GM19351 (cell line): ENCODE results near the gene ZNF41.
A peak's percentile ranks its signal among the peaks of the same experiment; 100 is the strongest.
"Not testable (repeated sequence)": the region's sequence is repeated elsewhere in the genome, so short reads cannot be mapped to it uniquely, and the experiment has no call there.

Experiments
- ATAC-seq: cut with Tn5 transposase; IDR thresholded peaks from one replicate; pipeline ENCODE4 v1.9.1; 2021; ENCODE audit warnings: mild to moderate bottlenecking, moderate library complexity; ENCODE audit not compliant: unreplicated experiment

ZNF41 gene

GRCh38 chrX:47482512-47483305, at the start of gene ZNF41:
Gene ZNF41 (minus strand): TSS chrX:47483222. CDS start chrX:47467481, 15,741 bp downstream.
- peak; percentile 84 for ATAC-seq

DNA sequence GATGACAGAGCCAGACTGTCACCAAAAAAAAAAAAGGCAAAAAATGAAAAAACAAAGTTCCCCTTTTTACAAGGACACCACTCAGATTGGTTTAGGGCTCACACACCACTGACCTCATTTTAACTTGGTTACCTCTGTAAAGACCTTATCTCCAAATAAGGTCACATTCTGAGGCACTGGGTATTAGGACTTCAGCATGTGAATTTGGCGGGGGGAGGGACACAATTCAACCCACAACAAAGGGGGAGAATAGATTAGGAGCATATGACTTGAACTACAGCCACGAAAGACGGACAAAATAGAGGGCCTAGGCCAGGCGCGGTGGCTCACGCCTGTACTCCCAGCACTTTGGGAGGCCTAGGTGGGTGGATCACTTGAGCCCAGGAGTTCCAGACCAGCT, 47.0 kb upstream of the ZNF41 start:
- no peak for ATAC-seq

DNA sequence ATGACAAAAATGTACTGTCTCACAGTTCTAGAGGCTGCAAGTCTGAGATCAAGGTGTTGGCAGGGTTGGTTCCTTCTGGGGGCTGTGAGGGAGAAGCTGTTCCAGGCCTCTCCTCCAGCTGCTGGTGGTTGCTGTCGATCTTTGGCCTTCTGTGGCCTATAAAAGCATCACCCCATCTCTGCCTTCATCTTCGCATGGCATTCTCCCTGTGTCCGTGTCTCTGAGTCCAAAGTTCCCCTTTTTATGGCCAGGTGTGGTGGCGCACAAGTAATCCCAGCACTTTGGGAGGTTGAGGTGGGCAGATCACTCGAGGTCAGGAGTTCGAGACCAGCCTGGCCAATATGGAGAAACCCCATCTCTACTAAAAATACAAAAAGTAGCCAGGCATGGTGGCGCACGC, 46.5 kb upstream of the ZNF41 start:
- ATAC-seq = no peak

- ATAC-seq = peak; percentile 20
Measured at GRCh38 chrX:47523713-47524166, 40.7 kb upstream of the ZNF41 start.

- peak; percentile 90 for ATAC-seq
Measured at GRCh38 chrX:47523297-47523696, 40.3 kb upstream of the ZNF41 start.

DNA sequence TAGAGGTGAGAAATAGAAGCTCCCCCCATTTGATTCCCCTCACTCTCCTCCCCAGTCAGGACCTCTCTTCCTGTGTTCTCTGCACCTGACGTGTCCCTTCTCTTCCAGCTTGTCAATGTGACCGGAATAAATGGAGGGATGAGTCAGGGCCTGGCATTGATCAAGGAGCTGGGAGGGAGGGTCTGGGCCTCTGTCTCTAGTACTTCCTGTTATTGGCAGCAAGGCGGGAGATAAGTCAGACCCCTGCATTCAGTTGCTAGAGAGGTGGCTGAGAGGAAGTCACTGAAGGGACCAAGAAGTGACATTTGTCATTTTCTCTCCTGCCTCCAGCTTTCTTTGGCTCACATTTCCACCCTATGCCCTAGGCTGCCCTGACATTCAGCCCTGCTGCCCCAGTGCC, 35.1 kb upstream of the ZNF41 start:
- ATAC-seq = no peak

DNA sequence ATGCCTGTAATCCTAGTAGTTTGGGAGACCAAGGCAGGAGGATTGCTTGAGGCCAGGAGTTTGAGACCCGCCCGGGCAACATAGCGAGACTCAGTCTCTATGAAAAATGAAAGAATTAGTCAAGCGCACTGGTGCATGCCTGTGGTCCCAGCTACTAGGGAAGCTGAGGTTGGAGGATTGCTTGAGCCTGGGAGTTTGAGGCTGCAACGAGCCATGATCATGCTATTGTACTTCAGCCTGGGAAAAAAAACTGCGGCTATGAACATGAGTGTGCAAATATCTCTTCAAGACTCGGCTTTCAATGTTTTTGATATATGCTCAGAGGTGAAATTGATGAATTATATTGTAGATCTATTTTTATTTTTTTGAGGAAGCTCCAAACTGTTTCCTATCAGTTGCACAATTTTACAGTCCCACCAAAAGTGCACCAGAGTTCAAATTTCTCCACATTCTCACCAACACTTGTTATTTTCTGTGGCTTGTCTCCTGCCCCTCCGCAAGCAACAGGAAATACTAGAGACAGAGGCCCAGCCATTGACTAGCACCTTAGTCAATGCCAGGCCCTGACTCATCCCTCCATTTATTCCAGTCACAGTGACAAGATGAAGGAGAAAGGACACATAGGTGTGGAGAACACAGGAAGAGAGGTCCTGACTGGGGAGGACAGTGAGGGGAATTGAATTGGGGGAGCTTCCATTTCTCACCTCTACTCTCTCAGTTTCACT, 33.1 kb upstream of the ZNF41 start:
- ATAC-seq = no peak

GRCh38 chrX:47514533-47515235, 31.7 kb upstream of the ZNF41 start:
- ATAC-seq = no peak

GRCh38 chrX:47513034-47513965, 30.3 kb upstream of the ZNF41 start:
- ATAC-seq = peak; percentile 75

DNA sequence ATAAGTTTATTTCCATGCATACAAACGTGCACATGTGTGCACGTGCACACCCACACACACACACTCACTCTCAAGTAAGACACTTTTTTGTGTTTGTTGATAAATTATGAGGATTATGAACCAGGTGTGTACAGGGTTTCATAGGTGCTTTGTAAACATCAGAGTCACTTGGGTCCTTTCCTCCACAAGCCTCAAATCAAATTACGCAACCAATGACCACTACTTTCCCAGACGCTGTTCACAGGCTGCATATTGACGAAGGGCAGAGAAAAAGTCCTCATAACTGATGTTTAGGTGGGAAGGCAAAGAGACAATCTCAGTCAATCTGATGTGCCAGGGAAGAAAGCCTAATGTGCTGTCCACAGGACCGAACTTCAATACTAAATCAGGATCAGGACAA, 29.4 kb upstream of the ZNF41 start:
- not testable (repeated sequence) for ATAC-seq

- no peak for ATAC-seq
Measured at GRCh38 chrX:47507153-47507867, 24.3 kb upstream of the ZNF41 start.

DNA sequence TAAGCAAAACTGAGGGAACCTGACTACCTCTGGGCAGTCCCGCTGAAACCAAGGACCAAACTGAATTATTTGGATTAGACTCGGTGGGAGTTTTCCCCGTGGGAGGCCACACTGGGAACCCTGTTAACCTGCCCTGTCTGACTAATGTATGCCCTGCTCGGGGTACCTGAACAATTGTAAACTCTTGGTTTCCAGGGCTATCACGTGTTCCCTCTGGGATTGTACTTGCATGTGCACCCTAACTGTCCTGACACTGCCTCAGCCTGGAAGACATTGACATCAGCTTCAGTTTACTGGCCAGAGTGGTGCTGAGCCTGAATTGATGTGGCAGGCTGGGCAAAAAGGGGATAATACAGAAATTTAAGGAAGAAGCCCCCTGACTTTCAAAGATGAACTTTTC, 20.1 kb upstream of the ZNF41 start:
- no peak for ATAC-seq

GRCh38 chrX:47502316-47503125, 19.5 kb upstream of the ZNF41 start:
- ATAC-seq = no peak

GRCh38 chrX:47501226-47502074, 18.4 kb upstream of the ZNF41 start:
- ATAC-seq = peak; percentile 50

DNA sequence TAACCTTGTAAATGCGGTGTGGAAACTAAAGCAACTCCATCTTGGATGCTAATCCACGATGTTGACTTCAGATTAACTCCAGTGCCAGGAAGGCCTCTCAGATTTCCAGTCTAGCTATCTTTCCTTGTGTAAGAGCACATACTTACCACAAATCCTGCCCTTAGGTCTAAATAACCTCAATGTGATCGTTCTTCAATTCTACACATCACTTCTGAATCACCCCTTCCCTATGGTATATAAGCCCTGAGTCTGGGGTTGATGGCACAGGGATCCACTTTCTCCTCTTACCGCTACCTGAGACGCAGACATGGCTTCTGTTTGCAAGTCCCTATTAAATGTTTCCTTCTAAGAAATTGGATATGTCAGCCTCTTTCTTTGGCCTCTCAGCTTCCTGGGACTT, 17.5 kb upstream of the ZNF41 start:
- no peak for ATAC-seq

DNA sequence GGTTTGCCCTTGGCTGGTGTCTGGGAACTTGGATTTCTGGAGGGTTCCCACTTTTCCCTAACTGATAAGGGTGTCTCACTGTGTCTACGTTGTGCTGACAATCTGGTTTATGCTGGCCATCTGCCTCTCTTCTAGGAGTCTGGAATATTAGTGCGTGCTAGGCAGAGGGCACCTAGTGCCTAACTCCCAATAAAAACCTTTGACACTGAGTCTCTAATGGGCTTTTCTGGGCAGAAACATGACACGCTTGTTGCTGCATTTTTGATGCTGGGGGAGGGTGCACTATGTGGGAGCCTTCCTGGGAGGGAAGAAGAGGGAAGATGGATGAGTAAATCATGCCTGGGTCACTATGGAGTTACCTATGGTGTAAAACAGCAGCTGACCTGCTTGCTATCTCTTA, 16.3 kb upstream of the ZNF41 start:
- no peak for ATAC-seq

- no peak for ATAC-seq
Measured at GRCh38 chrX:47498411-47498810, 15.4 kb upstream of the ZNF41 start.

DNA sequence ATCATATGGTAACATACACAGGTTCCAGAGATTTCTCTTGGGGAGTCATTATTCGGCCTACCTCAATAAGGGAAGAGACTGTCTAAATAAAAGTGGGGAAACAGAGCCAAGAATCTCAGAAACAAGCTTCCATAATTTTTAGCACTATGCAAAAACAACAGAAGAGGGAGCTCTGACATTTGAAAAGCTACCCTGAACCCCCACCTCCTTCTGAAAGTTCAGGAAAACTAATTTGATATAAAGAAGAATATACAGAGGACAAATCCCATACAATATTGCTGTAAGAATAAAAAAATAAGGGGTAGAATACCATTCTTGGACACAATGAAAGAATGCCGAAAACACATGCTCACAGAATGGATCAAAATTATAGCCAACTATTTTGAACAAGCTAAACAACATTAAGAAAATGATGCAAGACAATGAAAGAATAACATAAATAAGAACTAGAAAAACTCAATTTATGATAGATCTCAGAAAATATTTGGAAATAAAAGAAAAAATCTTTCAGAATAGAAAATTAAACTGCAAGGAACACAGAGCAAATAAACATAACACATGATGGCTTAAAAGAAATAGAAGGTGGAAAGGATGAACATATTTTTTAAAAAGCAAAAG, 14.4 kb upstream of the ZNF41 start:
- no peak for ATAC-seq
